ENCODE data around the gene SYT7. TPM values are rescaled to one million over a fixed set of nuclear protein-coding genes. Genes with fewer than 3 reads are reported as not detected.

Gene SYT7
- total and polyA plus RNA-seq, 2 of the 8 experiments (the other 6 are each of a cell fraction or from before 2014, with no cell fraction given) = 9.6 to 10.5 TPM

- TF ChIP-seq RNF2 (IDR thresholded peaks at IDR 0.05; ENCODE audit: borderline replicate concordance, low read depth, low read length, missing control alignments, poor library complexity, severe bottlenecking) (no peak), POLR2AphosphoS5 (IDR thresholded peaks at IDR 0.05; ENCODE audit: low read depth, low read length) (no peak), CHD1 (IDR thresholded peaks at IDR 0.05; ENCODE audit: low read depth, low read length) (no peak), TAF7 (optimal IDR thresholded peaks at IDR 0.05; ENCODE audit: borderline replicate concordance, low read depth, low read length) (peak; percentile 23), YY1 (IDR thresholded peaks at IDR 0.05; ENCODE audit: low read depth, low read length) (0 out of 2 replicates have a peak, but pooled peaks have one; percentile 35), RXRA (IDR thresholded peaks at IDR 0.05; ENCODE audit: insufficient read depth, low read depth, low read length) (no peak), NRF1 (IDR thresholded peaks at IDR 0.05; ENCODE audit: low read depth, low read length) (no peak), SIX5 (IDR thresholded peaks at IDR 0.05; ENCODE audit: low read depth, low read length) (no peak), SAP30 (IDR thresholded peaks at IDR 0.05; ENCODE audit: insufficient read depth, insufficient replicate concordance, low read length) (no peak), EP300 (IDR thresholded peaks at IDR 0.05; ENCODE audit: borderline replicate concordance in 1 of 2, low read depth in 2 of 2, low read length in 2 of 2) (peak in 1 of 2 experiments; percentile 50; a peak in 1 of 3 replicates), SIN3A (conservative IDR thresholded peaks at IDR 0.05 in 1 of 2, IDR thresholded peaks at IDR 0.05 in 1 of 2; ENCODE audit: low read depth in 1 of 2, low read length in 2 of 2) (no peak), MAFK (IDR thresholded peaks at IDR 0.05; ENCODE audit: low read depth, low read length) (no peak), KDM1A (IDR thresholded peaks at IDR 0.05; ENCODE audit: borderline replicate concordance, low read length) (0 out of 2 replicates have a peak, but pooled peaks have one; percentile 11), JUN (IDR thresholded peaks at IDR 0.05; ENCODE audit: low read depth, low read length) (no peak), ASH2L (IDR thresholded peaks at IDR 0.05; ENCODE audit: low read length) (no peak), NANOG (IDR thresholded peaks at IDR 0.05; ENCODE audit: insufficient read depth, low read depth, low read length, poor library complexity, severe bottlenecking) (no peak), TEAD4 (IDR thresholded peaks at IDR 0.05; ENCODE audit: low read depth, low read length) (no peak)
- TF ChIP-seq, protein P1, sequence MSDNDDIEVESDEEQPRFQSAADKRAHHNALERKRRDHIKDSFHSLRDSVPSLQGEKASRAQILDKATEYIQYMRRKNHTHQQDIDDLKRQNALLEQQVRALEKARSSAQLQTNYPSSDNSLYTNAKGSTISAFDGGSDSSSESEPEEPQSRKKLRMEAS (IDR thresholded peaks at IDR 0.05) = peak; percentile 66
These were observed 80.9 kb downstream of the SYT7 start (continued) for GRCh38 chr11:61499816-61500491.

Measured in H1 (cell line).